Osteoblast (primary cell): ENCODE results near the gene MKNK1. TPM values are rescaled to one million over a fixed set of nuclear protein-coding genes. Genes with fewer than 3 reads are reported as not detected.

ENCODE experiments used
- DNase-seq: peaks from one replicate; pipeline ENCODE4 v3.0.0; 2011; ENCODE audit warnings: low spot score, mixed read lengths; ENCODE audit not compliant: insufficient read length; ENCODE audit errors: missing footprints
- H2AFZ ChIP-seq: 2 replicates; pipeline ENCODE4 v1.6.0; 2011; ENCODE audit warnings: mild to moderate bottlenecking, low read length
- H3K27ac ChIP-seq: 2 replicates; pipeline ENCODE4 v1.5.1; 2011; ENCODE audit warnings: mild to moderate bottlenecking, low read depth, low read length, moderate library complexity
- H3K27me3 ChIP-seq: 2 replicates; pipeline ENCODE4 v1.6.0; 2012; ENCODE audit warnings: mild to moderate bottlenecking, control low read depth, inconsistent platforms, low read length, moderate library complexity; ENCODE audit not compliant: insufficient read depth
- H3K36me3 ChIP-seq: 2 replicates; pipeline ENCODE4 v1.5.1; 2011; ENCODE audit warnings: mild to moderate bottlenecking, low read length, control low read depth, moderate library complexity; ENCODE audit not compliant: insufficient read depth
- H3K4me1 ChIP-seq: 2 replicates; pipeline ENCODE4 v1.5.1; 2011; ENCODE audit warnings: mild to moderate bottlenecking, low read length, control low read depth, moderate library complexity; ENCODE audit not compliant: insufficient read depth
- H3K4me2 ChIP-seq: 2 replicates; pipeline ENCODE4 v1.6.0; 2011; ENCODE audit warnings: mild to moderate bottlenecking, low read length; ENCODE audit not compliant: insufficient read depth
- H3K4me3 ChIP-seq: fragments of 200-600 bp; sonication (generic); 3 replicates; pipeline ENCODE4 v1.5.1; 2012; ENCODE audit warnings: mild to moderate bottlenecking, low read length, inconsistent platforms; ENCODE audit not compliant: insufficient read depth
- H3K79me2 ChIP-seq: 2 replicates; pipeline ENCODE4 v1.6.0; 2012; ENCODE audit warnings: mild to moderate bottlenecking, low read length, control low read depth, inconsistent platforms; ENCODE audit not compliant: insufficient read depth
- H3K9me3 ChIP-seq: 2 replicates; pipeline ENCODE4 v1.5.1; 2011; ENCODE audit warnings: low read depth, low read length, control low read depth
- H4K20me1 ChIP-seq: 2 replicates; pipeline ENCODE4 v1.6.0; 2012; ENCODE audit warnings: mild to moderate bottlenecking, low read length, control low read depth; ENCODE audit not compliant: insufficient read depth
- total RNA-seq: library from RNA; depleted of rRNA; stranded (reverse); fragments of >200 nt; gene quantifications from 2 replicates; pipeline ENCODE4 v1.2.3, GENCODE V29; 2012
- TF ChIP-seq, protein P1 (sequence below): IDR thresholded peaks from 2 replicates; pipeline ENCODE4 v1.5.1; 2011; ENCODE audit warnings: mild to moderate bottlenecking, low read depth, low read length, moderate library complexity; ENCODE audit errors: extremely low read depth

MKNK1 gene
- total RNA-seq, 1 donor, result 31.8 TPM

DNA sequence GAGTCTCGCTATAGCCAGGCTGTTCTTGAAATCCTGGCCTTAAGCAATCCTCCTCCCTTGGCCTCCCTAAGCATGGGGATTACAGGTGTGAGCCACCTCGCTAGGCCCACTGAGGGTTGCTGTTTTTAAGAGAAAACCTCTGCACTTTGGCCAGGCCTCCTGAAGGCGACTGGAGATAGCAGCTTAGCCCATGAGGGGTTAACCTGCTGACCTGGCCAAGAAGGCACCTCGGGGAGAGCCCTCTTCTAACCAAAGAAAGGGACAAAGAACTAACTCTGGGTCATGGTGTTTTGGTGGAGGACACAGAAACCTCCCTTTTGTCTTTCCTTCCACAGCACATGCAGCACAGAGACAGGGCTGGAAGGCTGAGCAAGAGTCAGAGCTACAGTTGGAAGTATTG is 35.0 kb downstream of the MKNK1 start:
- H3K27me3 ChIP-seq, result no peaks in the 10 kb centered on the region
- no peak for DNase-seq
- H3K79me2 ChIP-seq, result no peaks in the 10 kb centered on the region
- TF ChIP-seq, protein P1, sequence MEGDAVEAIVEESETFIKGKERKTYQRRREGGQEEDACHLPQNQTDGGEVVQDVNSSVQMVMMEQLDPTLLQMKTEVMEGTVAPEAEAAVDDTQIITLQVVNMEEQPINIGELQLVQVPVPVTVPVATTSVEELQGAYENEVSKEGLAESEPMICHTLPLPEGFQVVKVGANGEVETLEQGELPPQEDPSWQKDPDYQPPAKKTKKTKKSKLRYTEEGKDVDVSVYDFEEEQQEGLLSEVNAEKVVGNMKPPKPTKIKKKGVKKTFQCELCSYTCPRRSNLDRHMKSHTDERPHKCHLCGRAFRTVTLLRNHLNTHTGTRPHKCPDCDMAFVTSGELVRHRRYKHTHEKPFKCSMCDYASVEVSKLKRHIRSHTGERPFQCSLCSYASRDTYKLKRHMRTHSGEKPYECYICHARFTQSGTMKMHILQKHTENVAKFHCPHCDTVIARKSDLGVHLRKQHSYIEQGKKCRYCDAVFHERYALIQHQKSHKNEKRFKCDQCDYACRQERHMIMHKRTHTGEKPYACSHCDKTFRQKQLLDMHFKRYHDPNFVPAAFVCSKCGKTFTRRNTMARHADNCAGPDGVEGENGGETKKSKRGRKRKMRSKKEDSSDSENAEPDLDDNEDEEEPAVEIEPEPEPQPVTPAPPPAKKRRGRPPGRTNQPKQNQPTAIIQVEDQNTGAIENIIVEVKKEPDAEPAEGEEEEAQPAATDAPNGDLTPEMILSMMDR, result no peak
- peaks cover 13% of the 10 kb centered on the region for H3K36me3 ChIP-seq
- H3K4me3 ChIP-seq, result no peak overlapping the region
- no peaks in the 10 kb centered on the region for H4K20me1 ChIP-seq
- H3K4me2 ChIP-seq, result no peak overlapping the region
- H3K4me1 ChIP-seq, result no peaks in the 10 kb centered on the region
- no peaks in the 10 kb centered on the region for H3K9me3 ChIP-seq
- H3K27ac ChIP-seq, result no peak overlapping the region
- no peak overlapping the region for H2AFZ ChIP-seq

GRCh38 chr1:46568461-46568891 is 35.6 kb downstream of the MKNK1 start:
- DNase-seq, result no peak
- no peak overlapping the region for H2AFZ ChIP-seq

GRCh38 chr1:46563341-46563740 is 40.7 kb downstream of the MKNK1 start:
- no peak for DNase-seq
- Histone ChIP-seq H2AFZ (no peak overlapping the region), H3K9me3 (no peaks in the 10 kb centered on the region), H3K79me2 (no peaks in the 10 kb centered on the region), H3K27me3 (no peaks in the 10 kb centered on the region), H3K4me1 (no peaks in the 10 kb centered on the region), H3K27ac (no peak overlapping the region), H3K36me3 (peaks cover 10% of the 10 kb centered on the region), H4K20me1 (no peaks in the 10 kb centered on the region), H3K4me3 (no peak overlapping the region), H3K4me2 (no peak overlapping the region)
- TF ChIP-seq, protein P1, result no peak

More at GRCh38 chr1:46568461-46568891, 35.6 kb downstream of the MKNK1 start:
- no peaks in the 10 kb centered on the region for H4K20me1 ChIP-seq
- TF ChIP-seq, protein P1, result no peak
- no peaks in the 10 kb centered on the region for H3K27me3 ChIP-seq
- no peak overlapping the region for H3K4me3 ChIP-seq
- no peaks in the 10 kb centered on the region for H3K4me1 ChIP-seq
- H3K36me3 ChIP-seq, result peaks cover 12% of the 10 kb centered on the region
- no peak overlapping the region for H3K27ac ChIP-seq
- no peaks in the 10 kb centered on the region for H3K79me2 ChIP-seq
- no peak overlapping the region for H3K4me2 ChIP-seq
- H3K9me3 ChIP-seq, result no peaks in the 10 kb centered on the region

- H4K20me1 ChIP-seq, result no peaks in the 10 kb centered on the region
- TF ChIP-seq, protein P1, result no peak
- H3K4me3 ChIP-seq, result no peak overlapping the region
- peaks cover 10% of the 10 kb centered on the region for H3K36me3 ChIP-seq
- H3K27me3 ChIP-seq, result no peaks in the 10 kb centered on the region
- no peak overlapping the region for H3K4me2 ChIP-seq
- H3K4me1 ChIP-seq, result no peaks in the 10 kb centered on the region
- H3K9me3 ChIP-seq, result no peaks in the 10 kb centered on the region
- DNase-seq, result no peak
- H2AFZ ChIP-seq, result no peak overlapping the region
- H3K79me2 ChIP-seq, result no peaks in the 10 kb centered on the region
- H3K27ac ChIP-seq, result no peak overlapping the region
These were observed 41.6 kb downstream of the MKNK1 start for GRCh38 chr1:46562498-46562897.
